Spinal cord (tissue), 10 donors: ENCODE measurements around the gene SFT2D1. TPM values are rescaled to one million over a fixed set of nuclear protein-coding genes. Genes with fewer than 3 reads are reported as not detected.

Source experiments
- DNase-seq, 6 donors: peaks; one replicate each; pipeline versions ENCODE4 v3.0.0 to v3.0.0-alpha.2; 2013 to 2015; ENCODE audit warnings: low spot score in 6 of 6, low read depth in 4 of 6
- H3K27ac ChIP-seq: one replicate; pipeline ENCODE4 v1.5.1; 2013; ENCODE audit warnings: low read depth, low read length, control low read depth
- H3K27me3 ChIP-seq: one replicate; pipeline ENCODE4 v1.6.1; 2013; ENCODE audit warnings: low read length; ENCODE audit not compliant: control insufficient read depth, insufficient read depth
- H3K36me3 ChIP-seq: one replicate; pipeline ENCODE4 v1.6.1; 2013; ENCODE audit warnings: low read length; ENCODE audit not compliant: control insufficient read depth, insufficient read depth
- H3K4me1 ChIP-seq: one replicate; pipeline ENCODE4 v1.6.1; 2013; ENCODE audit warnings: low read length; ENCODE audit not compliant: control insufficient read depth, insufficient read depth
- H3K4me3 ChIP-seq: one replicate; pipeline ENCODE4 v1.5.1; 2013; ENCODE audit warnings: low read depth, low read length, control low read depth
- H3K9me3 ChIP-seq: one replicate; pipeline ENCODE4 v1.6.1; 2013; ENCODE audit warnings: low read length; ENCODE audit not compliant: control insufficient read depth, insufficient read depth
- WGBS: methylation state at CpG from one replicate; pipeline ENCODE4 v1.1.5; 2013; ENCODE audit warnings: missing lambda C conversion rate; ENCODE audit not compliant: insufficient coverage; 5-methylcytosine and 5-hydroxymethylcytosine counted together
- polyA plus RNA-seq, 2 donors: library from polyadenylated mRNA; unstranded; fragments of 120-200 nt; gene quantifications; one replicate each; pipeline ENCODE4 v1.2.1, GENCODE V29; 2013; ENCODE audit not compliant: insufficient read length in 2 of 2
- total RNA-seq, 2 donors: library from RNA; depleted of rRNA in 1 of 2; stranded (reverse); fragments of 120-200 nt in 1 of 2; fragments of >200 nt in 1 of 2; gene quantifications; one replicate each; pipeline versions ENCODE4 v1.2.3 to v1.2.4, GENCODE V29; 2013 to 2014
- donor health status: healthy.

Gene SFT2D1
- total and polyA plus RNA-seq, 4 donors = 27.5 to 63.7 (median 50.3) TPM

DNA sequence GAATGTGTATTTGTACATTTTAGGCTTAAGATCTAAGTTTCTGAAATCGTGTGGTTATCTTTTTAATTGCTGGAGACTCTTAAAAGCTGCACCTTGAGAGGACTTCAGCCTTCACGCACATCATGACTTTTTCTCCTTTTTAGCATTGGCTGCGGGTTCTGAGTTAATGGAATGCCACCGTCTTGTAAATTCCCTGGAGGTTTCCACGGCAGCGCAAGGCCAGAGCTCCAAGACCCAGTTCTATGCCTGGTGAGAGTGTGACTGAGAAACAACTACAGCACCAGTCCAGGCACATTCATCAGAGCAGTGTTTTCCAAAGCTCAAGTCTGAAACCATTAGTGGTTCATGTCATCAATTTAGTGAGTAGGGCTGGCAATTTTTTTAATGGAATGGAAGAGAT is 57.1 kb downstream of the SFT2D1 start:
- 50% methylated on average over 1 of the region's 6 CpGs for WGBS

DNA sequence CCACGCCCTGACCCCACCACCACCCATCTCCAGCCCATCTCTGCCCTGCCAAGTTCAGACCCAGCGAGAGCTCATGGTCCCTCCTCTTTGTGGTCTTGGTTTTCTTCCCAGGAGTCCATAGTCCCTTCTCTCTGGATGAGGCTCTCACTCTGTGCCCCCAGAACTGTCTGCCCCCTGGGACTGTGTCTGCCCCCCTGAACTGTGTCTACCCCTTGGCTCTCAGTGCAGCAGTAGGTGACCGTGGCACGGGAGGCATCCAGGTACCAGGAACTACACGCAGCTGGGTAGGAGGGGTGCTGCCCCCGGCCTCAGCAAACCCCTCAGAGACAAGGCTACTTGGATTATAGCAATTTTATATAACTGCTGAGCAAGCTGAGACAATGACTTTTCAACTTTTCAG is 57.7 kb downstream of the SFT2D1 start:
- 93% methylated on average over 2 of the region's 6 CpGs for WGBS

More for the DNA sequence above, 57.1 kb downstream of the SFT2D1 start:
- Histone ChIP-seq H3K27me3 (peaks cover 3% of the 10 kb centered on the region), H3K4me3 (no peak overlapping the region), H3K9me3 (no peaks in the 10 kb centered on the region), H3K27ac (no peak overlapping the region), H3K4me1 (peaks cover 12% of the 10 kb centered on the region), H3K36me3 (no peaks in the 10 kb centered on the region)
- DNase-seq = peak in 2 of 6 donors; percentile 37 to 60

DNA sequence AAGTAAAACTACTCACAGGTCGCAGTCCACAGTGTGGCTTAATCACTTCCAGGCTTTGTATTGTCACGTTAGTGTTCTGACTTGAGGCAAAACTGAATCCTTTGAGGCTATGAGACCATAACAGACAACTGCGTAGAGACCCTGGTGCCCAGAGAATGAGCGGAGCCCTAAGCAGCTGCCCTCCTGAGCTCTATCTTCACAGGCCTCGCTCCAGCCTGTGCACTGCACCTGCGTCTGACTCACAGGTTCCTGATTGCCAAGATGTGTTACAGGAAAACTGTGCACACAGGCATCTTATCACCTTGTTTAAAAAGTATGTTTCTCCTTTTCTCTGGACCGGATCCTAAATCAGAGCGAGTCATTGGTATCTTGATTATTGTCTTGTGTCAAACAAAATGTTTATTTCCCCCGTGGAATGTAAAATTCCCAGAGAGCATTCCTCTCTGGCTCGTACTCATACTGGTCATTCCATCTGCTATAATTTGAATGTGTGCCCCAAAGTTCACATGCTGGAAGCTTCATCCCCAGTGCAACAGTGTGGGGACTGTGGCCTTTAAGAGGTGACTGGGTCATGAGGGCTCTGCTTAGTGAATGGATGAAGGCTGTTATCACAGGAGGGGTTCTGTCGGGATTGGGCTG is 59.8 kb downstream of the SFT2D1 start:
- Histone ChIP-seq H3K36me3 (no peaks in the 10 kb centered on the region), H3K9me3 (no peaks in the 10 kb centered on the region), H3K27me3 (peaks cover 3% of the 10 kb centered on the region), H3K27ac (no peak overlapping the region), H3K4me3 (no peak overlapping the region), H3K4me1 (peaks cover 16% of the 10 kb centered on the region)
- no peak for DNase-seq
- 86% methylated on average over 7 of the region's 11 CpGs for WGBS

More for the DNA sequence above, 57.7 kb downstream of the SFT2D1 start:
- Histone ChIP-seq H3K36me3 (no peaks in the 10 kb centered on the region), H3K27ac (no peak overlapping the region), H3K27me3 (peaks cover 3% of the 10 kb centered on the region), H3K9me3 (no peaks in the 10 kb centered on the region), H3K4me1 (peaks cover 12% of the 10 kb centered on the region), H3K4me3 (no peak overlapping the region)
- no peak for DNase-seq

DNA sequence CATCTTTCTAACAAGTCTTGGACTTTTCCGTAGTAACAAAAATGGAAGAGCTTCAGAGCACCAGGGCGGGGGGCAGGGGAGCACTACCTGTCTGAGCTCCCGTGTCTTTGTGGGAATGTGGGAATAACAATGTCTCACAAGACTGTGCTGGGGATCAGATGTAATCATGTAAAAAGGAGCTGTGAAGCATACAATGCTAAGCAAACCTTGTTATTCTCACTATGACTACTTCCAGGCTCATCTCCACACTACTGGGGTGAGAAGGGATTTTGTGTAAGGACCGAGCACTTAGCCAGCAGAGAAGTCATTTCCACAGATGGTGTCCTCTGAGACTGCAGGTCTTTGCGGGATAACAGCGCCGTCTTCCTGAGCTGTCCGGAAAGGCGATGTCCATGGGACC is 61.2 kb downstream of the SFT2D1 start:
- no peak overlapping the region for H3K27ac ChIP-seq
- DNase-seq = no peak
- WGBS = 97% methylated on average over 8 of the region's 9 CpGs
- H3K27me3 ChIP-seq = peaks cover 3% of the 10 kb centered on the region
- no peaks in the 10 kb centered on the region for H3K9me3 ChIP-seq
- no peaks in the 10 kb centered on the region for H3K36me3 ChIP-seq
- H3K4me3 ChIP-seq = no peak overlapping the region
- H3K4me1 ChIP-seq = peaks cover 26% of the 10 kb centered on the region

DNA sequence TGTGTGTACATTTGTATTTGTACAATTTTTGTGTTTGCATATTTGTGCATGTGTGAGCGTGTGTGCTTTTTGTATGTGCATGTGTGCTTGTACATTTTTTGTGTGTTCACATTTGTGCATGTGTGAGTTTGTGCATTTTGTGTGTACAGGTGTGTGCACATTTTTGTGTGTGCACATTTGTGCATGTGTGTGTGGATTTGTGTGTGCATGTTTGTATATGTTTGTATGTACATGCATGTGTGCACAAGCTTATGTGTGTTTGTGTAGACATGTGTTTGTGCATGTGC is 63.0 kb downstream of the SFT2D1 start:
- Histone ChIP-seq H3K27ac (no peak overlapping the region), H3K9me3 (no peaks in the 10 kb centered on the region), H3K4me1 (peaks cover 28% of the 10 kb centered on the region), H3K36me3 (no peaks in the 10 kb centered on the region), H3K4me3 (no peak overlapping the region), H3K27me3 (peaks cover 3% of the 10 kb centered on the region)
- no peak for DNase-seq
- 100% methylated on average over 1 of the region's 1 CpG for WGBS

DNA sequence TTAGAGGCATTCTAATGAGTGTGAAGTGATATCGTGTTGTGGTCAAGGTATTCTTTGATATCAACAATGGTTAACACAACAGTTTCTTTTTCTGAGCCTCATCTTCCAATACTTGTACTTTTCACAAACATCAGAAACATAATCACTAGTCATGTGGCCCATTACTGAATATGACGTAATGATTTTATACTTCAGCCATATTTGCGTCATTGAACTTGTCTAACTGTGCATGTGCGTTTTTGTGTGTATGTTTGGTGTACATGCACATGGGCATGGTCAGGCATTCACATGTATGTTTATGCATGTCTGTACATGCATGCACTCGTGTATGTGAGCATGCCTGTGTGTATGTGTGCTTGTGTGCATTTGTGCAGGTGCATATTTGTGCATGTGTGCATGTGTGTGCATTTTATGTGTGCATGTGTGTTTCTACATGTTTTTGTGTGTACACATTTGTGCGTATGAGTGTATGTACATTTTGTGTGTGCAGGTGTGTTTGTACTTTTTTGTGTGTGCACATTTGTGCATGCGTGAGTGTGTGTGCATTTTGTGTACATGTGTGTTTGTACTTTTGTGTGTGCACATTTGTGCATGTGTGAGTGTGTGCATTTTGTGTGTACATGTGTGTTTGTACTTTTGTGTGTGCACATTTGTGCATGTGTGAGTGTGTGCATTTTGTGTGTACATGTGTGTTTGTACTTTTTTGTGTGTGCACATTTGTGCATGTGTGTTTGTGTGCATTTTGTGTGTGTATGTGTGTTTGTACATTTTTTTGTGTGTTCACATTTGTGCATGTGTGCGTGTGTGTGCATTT is 63.6 kb downstream of the SFT2D1 start:
- Histone ChIP-seq H3K27ac (no peak overlapping the region), H3K4me3 (no peak overlapping the region), H3K9me3 (no peaks in the 10 kb centered on the region), H3K27me3 (peaks cover 3% of the 10 kb centered on the region), H3K36me3 (no peaks in the 10 kb centered on the region), H3K4me1 (peaks cover 24% of the 10 kb centered on the region)
- 81% methylated on average over 5 of the region's 8 CpGs for WGBS
- no peak for DNase-seq

DNA sequence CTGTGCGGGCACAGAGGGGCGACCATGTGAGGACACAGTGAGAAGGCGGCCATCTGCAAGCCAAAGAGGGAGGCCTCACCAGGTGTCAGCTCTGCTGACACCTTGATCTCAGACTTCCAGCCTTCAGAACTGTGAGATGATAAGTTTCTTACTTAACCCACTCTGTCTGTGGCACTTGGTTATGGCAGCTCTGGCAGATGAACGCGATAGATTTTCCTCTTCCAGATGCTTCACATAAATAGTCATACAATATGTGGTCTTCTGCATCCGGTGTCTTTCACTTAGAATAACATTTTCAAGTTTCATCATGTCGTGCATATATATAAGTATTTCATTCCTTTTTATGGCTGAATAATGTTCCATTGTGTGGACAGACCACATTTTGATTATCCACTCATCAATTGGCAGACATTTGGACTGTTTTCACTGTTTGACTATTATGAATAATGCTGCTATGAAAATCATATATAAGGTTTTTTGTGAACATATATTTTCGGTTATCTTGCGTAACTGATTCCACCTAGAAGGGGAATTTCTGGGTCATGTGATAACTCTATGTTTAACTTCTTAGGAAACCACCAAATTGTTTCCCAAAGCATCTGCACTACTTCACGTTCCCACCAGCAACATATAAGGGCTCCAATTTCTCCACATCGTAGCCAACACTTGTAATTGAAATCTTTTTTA is 64.3 kb downstream of the SFT2D1 start:
- WGBS = 63% methylated on average over 3 of the region's 11 CpGs
- Histone ChIP-seq H3K27me3 (peaks cover 3% of the 10 kb centered on the region), H3K27ac (no peak overlapping the region), H3K4me1 (peaks cover 24% of the 10 kb centered on the region), H3K4me3 (no peak overlapping the region), H3K9me3 (no peaks in the 10 kb centered on the region), H3K36me3 (no peaks in the 10 kb centered on the region)
- DNase-seq = no peak

DNA sequence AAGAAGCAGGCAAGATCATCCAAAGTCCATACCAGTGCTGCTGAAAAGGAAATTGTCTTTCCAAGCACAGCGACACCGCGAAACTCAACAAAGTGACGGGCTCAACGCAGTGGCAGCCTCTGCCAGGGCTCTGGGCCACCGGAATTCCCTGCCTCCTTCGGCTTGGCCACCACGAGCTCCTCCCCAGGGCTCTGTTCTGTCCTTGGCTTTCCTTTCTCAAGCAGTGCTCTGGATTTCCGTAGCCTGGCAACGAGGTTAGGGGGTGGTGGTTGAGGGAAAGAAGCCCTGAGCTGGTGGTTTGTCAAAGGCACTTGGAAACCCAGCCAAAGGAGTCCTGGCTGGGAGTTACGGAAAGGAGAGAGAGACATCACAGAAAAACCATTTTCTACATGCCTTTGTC is 65.3 kb downstream of the SFT2D1 start:
- DNase-seq = peak; percentile 60 to 93 (median 80)

DNA sequence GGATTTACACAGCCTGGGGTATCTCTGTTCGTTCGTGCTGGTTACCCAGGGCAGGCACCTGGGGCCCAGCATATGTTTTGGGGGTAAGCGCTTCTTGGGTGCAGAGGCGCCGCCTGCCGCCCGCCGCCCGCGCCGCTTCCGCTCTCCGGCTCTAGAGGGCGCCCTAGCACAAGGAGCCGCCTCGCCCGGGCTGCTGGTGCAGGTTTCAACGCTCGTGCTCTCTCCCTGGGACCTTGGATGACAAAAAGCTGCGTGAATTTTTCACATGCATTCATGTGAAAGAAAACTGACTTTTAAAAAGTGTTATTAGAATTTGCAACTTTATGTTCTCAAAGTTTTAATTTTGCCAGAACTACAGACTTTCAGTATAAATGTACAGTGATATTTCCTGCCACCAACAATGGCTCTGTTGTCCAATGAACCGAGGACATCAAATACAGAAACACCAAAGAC is 66.6 kb downstream of the SFT2D1 start:
- 3% methylated on average over 20 of the region's 21 CpGs for WGBS
- Histone ChIP-seq H3K36me3 (no peaks in the 10 kb centered on the region), H3K27me3 (no peaks in the 10 kb centered on the region), H3K27ac (no peak overlapping the region), H3K4me3 (no peak overlapping the region), H3K4me1 (peaks cover 24% of the 10 kb centered on the region), H3K9me3 (no peaks in the 10 kb centered on the region)
- DNase-seq = peak in 4 of 6 donors; percentile 36 to 81 (median 54)

More for the DNA sequence above, 65.3 kb downstream of the SFT2D1 start:
- peak overlapping the region; percentile 16 for H3K4me3 ChIP-seq
- H3K4me1 ChIP-seq = peaks cover 24% of the 10 kb centered on the region
- no peaks in the 10 kb centered on the region for H3K9me3 ChIP-seq
- WGBS = 19% methylated on average over 10 of the region's 11 CpGs
- H3K27me3 ChIP-seq = peaks cover 3% of the 10 kb centered on the region
- H3K27ac ChIP-seq = peak overlapping the region; percentile 78
- no peaks in the 10 kb centered on the region for H3K36me3 ChIP-seq
